Measurements from ENCODE around the gene CDHR3.

Gene CDHR3

GRCh38 chr7:105917659-105918058, 45.4 kb upstream of the CDHR3 start:
- Histone ChIP-seq H3K36me3 (replicated peaks; ENCODE audit: insufficient read depth, low read length) (no peaks in the 10 kb centered on the region), H3K79me2 (ENCODE audit: low read length) (no peaks in the 10 kb centered on the region), H3K4me2 (ENCODE audit: low read depth, low read length) (no peak overlapping the region), H3K9me3 (replicated peaks; ENCODE audit: insufficient read depth, low read length) (no peaks in the 10 kb centered on the region), H3K9me2 (replicated peaks; ENCODE audit: insufficient read depth, low read length) (no peaks in the 10 kb centered on the region), H3K4me3 (ENCODE audit: low read length) (no peak overlapping the region), H3F3A (ENCODE audit: insufficient read depth, low read length) (no peaks in the 10 kb centered on the region), H2AFZ (ENCODE audit: low read length) (no peak overlapping the region), H3K4me1 (ENCODE audit: low read length) (no peaks in the 10 kb centered on the region), H4K20me1 (ENCODE audit: insufficient read depth, low read length) (no peaks in the 10 kb centered on the region), H3K27me3 (replicated peaks; ENCODE audit: insufficient read depth, low read length) (no peaks in the 10 kb centered on the region), H3K27ac (ENCODE audit: low read length) (no peak overlapping the region), H3K9ac (ENCODE audit: low read length) (no peak overlapping the region)
- DNase-seq = no peak
- TF ChIP-seq EZH2 (optimal IDR thresholded peaks at IDR 0.05; ENCODE audit: low read depth, low read length) (no peak), CTCF (IDR thresholded peaks at IDR 0.05; ENCODE audit: low read length) (no peak), EZH2phosphoT487 (IDR thresholded peaks at IDR 0.05; ENCODE audit: low read length) (no peak)

- DNase-seq = no peak
- H3K36me3 ChIP-seq (replicated peaks; ENCODE audit: insufficient read depth, low read length) = no peaks in the 10 kb centered on the region
- H2AFZ ChIP-seq (ENCODE audit: low read length) = no peak overlapping the region
- H4K20me1 ChIP-seq (ENCODE audit: insufficient read depth, low read length) = no peaks in the 10 kb centered on the region
- no peak overlapping the region for H3K27ac ChIP-seq (ENCODE audit: low read length)
- no peak overlapping the region for H3K9ac ChIP-seq (ENCODE audit: low read length)
- no peaks in the 10 kb centered on the region for H3K79me2 ChIP-seq (ENCODE audit: low read length)
- H3K27me3 ChIP-seq (replicated peaks; ENCODE audit: insufficient read depth, low read length) = no peaks in the 10 kb centered on the region
- H3K4me1 ChIP-seq (ENCODE audit: low read length) = 0 out of 2 replicates have a peak, but pooled peaks cover 4% of the 10 kb centered on the region
- H3K4me3 ChIP-seq (ENCODE audit: low read length) = no peak overlapping the region
- peaks cover 9% of the 10 kb centered on the region for H3F3A ChIP-seq (ENCODE audit: insufficient read depth, low read length)
- TF ChIP-seq EZH2 (optimal IDR thresholded peaks at IDR 0.05; ENCODE audit: low read depth, low read length) = no peak
- TF ChIP-seq EZH2phosphoT487 (IDR thresholded peaks at IDR 0.05; ENCODE audit: low read length) = no peak
- TF ChIP-seq CTCF (IDR thresholded peaks at IDR 0.05; ENCODE audit: low read length) = no peak
- no peak overlapping the region for H3K4me2 ChIP-seq (ENCODE audit: low read depth, low read length)
- no peaks in the 10 kb centered on the region for H3K9me2 ChIP-seq (replicated peaks; ENCODE audit: insufficient read depth, low read length)
- H3K9me3 ChIP-seq (replicated peaks; ENCODE audit: insufficient read depth, low read length) = no peaks in the 10 kb centered on the region
These were observed 42.3 kb upstream of the CDHR3 start for GRCh38 chr7:105920766-105921165.

GRCh38 chr7:105924945-105925344, 38.1 kb upstream of the CDHR3 start:
- no peak for TF ChIP-seq CTCF (IDR thresholded peaks at IDR 0.05; ENCODE audit: low read length)
- no peak for TF ChIP-seq EZH2phosphoT487 (IDR thresholded peaks at IDR 0.05; ENCODE audit: low read length)
- no peak for TF ChIP-seq EZH2 (optimal IDR thresholded peaks at IDR 0.05; ENCODE audit: low read depth, low read length)
- H3K79me2 ChIP-seq (ENCODE audit: low read length) = no peaks in the 10 kb centered on the region
- no peak overlapping the region for H3K4me3 ChIP-seq (ENCODE audit: low read length)
- no peak overlapping the region for H3K4me2 ChIP-seq (ENCODE audit: low read depth, low read length)
- peak; percentile 52 for DNase-seq
- H3K27ac ChIP-seq (ENCODE audit: low read length) = no peak overlapping the region
- H3K36me3 ChIP-seq (replicated peaks; ENCODE audit: insufficient read depth, low read length) = no peaks in the 10 kb centered on the region
- H3K27me3 ChIP-seq (replicated peaks; ENCODE audit: insufficient read depth, low read length) = no peaks in the 10 kb centered on the region
- H3K9ac ChIP-seq (ENCODE audit: low read length) = no peak overlapping the region
- no peaks in the 10 kb centered on the region for H3K9me3 ChIP-seq (replicated peaks; ENCODE audit: insufficient read depth, low read length)
- no peaks in the 10 kb centered on the region for H4K20me1 ChIP-seq (ENCODE audit: insufficient read depth, low read length)
- H2AFZ ChIP-seq (ENCODE audit: low read length) = no peak overlapping the region
- peaks cover 9% of the 10 kb centered on the region for H3F3A ChIP-seq (ENCODE audit: insufficient read depth, low read length)
- H3K4me1 ChIP-seq (ENCODE audit: low read length) = 0 out of 2 replicates have a peak, but pooled peaks cover 4% of the 10 kb centered on the region
- no peaks in the 10 kb centered on the region for H3K9me2 ChIP-seq (replicated peaks; ENCODE audit: insufficient read depth, low read length)
